Endothelial cell of umbilical vein (primary cell): ENCODE data around the gene PHB1. TPM values are rescaled to one million over a fixed set of nuclear protein-coding genes. Genes with fewer than 3 reads are reported as not detected.

Experiments used
- BruUV-seq: library from RNA; stranded (reverse); fragments of 400-500 nt; replicated peaks from 2 replicates; lab custom pipeline; 2021; lab: Mats Ljungman, UMichigan
- CTCF ChIA-PET: fragments of 300-600, 350-600 bp; sonication (Branson Sonifier 250); formaldehyde crosslinking; loops from one replicate; lab custom pipeline; 2021; ENCODE audit warnings: antibody characterized with exemption, inconsistent platforms; lab: Charles Lee
- POLR2A ChIA-PET: fragments of 300-600, 350-600 bp; sonication (Branson Sonifier 250); formaldehyde crosslinking; loops from one replicate; lab custom pipeline; 2021; ENCODE audit warnings: antibody characterized with exemption, inconsistent platforms; lab: Charles Lee
- DNase-seq: peaks from one replicate; pipeline ENCODE4 v3.0.0-alpha.2; 2011; ENCODE audit warnings: low read depth, low spot score
- FAIRE-seq: peaks from 2 replicates; lab custom pipeline; 2011; peaks lifted over from hg19 to GRCh38; lab: Jason Lieb, UNC
- H2AFZ ChIP-seq: 2 replicates; pipeline ENCODE4 v1.6.0; 2012; ENCODE audit warnings: low read depth, low read length, control low read depth, inconsistent platforms
- H3K27ac ChIP-seq: 2 replicates; pipeline ENCODE4 v1.5.1; 2011; ENCODE audit warnings: low read depth, mild to moderate bottlenecking, control low read depth, low read length, moderate library complexity; ENCODE audit not compliant: insufficient read depth
- H3K27me3 ChIP-seq, 2 experiments: 2 replicates each; pipeline versions ENCODE4 v1.6.0 to v1.6.1; 2011; ENCODE audit warnings: low read length in 2 of 2, mixed read lengths in 1 of 2; ENCODE audit not compliant: control insufficient read depth in 2 of 2, insufficient read depth in 2 of 2
- H3K36me3 ChIP-seq, 2 experiments: 2 replicates in 1 of 2; 3 replicates in 1 of 2; pipeline ENCODE4 v1.5.1; 2011; ENCODE audit warnings: low read length in 2 of 2, mild to moderate bottlenecking in 1 of 2, moderate library complexity in 1 of 2; ENCODE audit not compliant: control insufficient read depth in 2 of 2, insufficient read depth in 2 of 2; ENCODE audit errors: extremely low read depth in 1 of 2
- H3K4me1 ChIP-seq: 3 replicates; pipeline ENCODE4 v1.5.1; 2011; ENCODE audit warnings: mild to moderate bottlenecking, low read length; ENCODE audit not compliant: control insufficient read depth, insufficient read depth; ENCODE audit errors: extremely low read depth
- H3K4me2 ChIP-seq: 2 replicates; pipeline ENCODE4 v1.6.1; 2011; ENCODE audit warnings: low read length, control low read depth, mixed read lengths; ENCODE audit not compliant: insufficient read depth
- H3K4me3 ChIP-seq, 3 experiments: fragments of 200-600 bp in 1 of 3; sonication (generic), shearing (Covaris generic) in 1 of 3; replicated peaks in 1 of 3; 2 replicates each; pipeline ENCODE4 v1.5.1; 2011 to 2016; ENCODE audit warnings: control low read depth in 3 of 3, low read length in 3 of 3, mild to moderate bottlenecking in 2 of 3, inconsistent platforms in 1 of 3, low read depth in 1 of 3, moderate library complexity in 1 of 3; ENCODE audit not compliant: insufficient read depth in 1 of 3
- H3K79me2 ChIP-seq: 2 replicates; pipeline ENCODE4 v1.6.0; 2012; ENCODE audit warnings: low read length, inconsistent platforms; ENCODE audit not compliant: control insufficient read depth, insufficient read depth
- H3K9ac ChIP-seq: replicated peaks from 2 replicates; pipeline ENCODE3; 2011; ENCODE audit warnings: low read length, control low read depth; ENCODE audit not compliant: insufficient read depth; ENCODE audit errors: extremely low read depth
- H3K9me1 ChIP-seq: replicated peaks from 3 replicates; pipeline ENCODE4 v1.6.0; 2011; ENCODE audit warnings: mild to moderate bottlenecking, low read length; ENCODE audit not compliant: control insufficient read depth, insufficient read depth; ENCODE audit errors: extremely low read depth
- H3K9me3 ChIP-seq: replicated peaks from 2 replicates; pipeline ENCODE4 v1.5.1; 2012; ENCODE audit warnings: low read length, inconsistent platforms; ENCODE audit not compliant: control insufficient read depth, insufficient read depth
- H4K20me1 ChIP-seq: replicated peaks from 2 replicates; pipeline ENCODE3; 2011; ENCODE audit warnings: mild to moderate bottlenecking, low read length; ENCODE audit not compliant: control insufficient read depth, insufficient read depth; ENCODE audit errors: extremely low read depth
- CTCF ChIP-seq, 2 donors: IDR thresholded peaks; 1 replicate in 1 of 2; 2 replicates in 1 of 2; pipeline ENCODE4 v1.5.1; 2011; ENCODE audit warnings: low read length in 2 of 2, mild to moderate bottlenecking in 2 of 2, moderate library complexity in 2 of 2, control low read depth in 1 of 2, inconsistent platforms in 1 of 2, low read depth in 1 of 2; ENCODE audit not compliant: insufficient read depth in 1 of 2; ENCODE audit errors: extremely low read depth in 1 of 2
- EZH2 ChIP-seq: IDR thresholded peaks from 2 replicates; pipeline ENCODE4 v1.6.1; 2012; ENCODE audit warnings: borderline replicate concordance, low read depth, mild to moderate bottlenecking, moderate library complexity, low read length, inconsistent platforms; ENCODE audit not compliant: severe bottlenecking
- FOS ChIP-seq: IDR thresholded peaks from 2 replicates; pipeline ENCODE4 v1.6.1; 2011; ENCODE audit warnings: mild to moderate bottlenecking, low read length, moderate library complexity, borderline replicate concordance; ENCODE audit not compliant: insufficient read depth
- GATA2 ChIP-seq: IDR thresholded peaks from 2 replicates; pipeline ENCODE4 v1.7.0; 2011; ENCODE audit warnings: low read depth, mild to moderate bottlenecking, moderate library complexity, mixed read lengths, low read length; ENCODE audit not compliant: insufficient read length, insufficient read depth
- JUN ChIP-seq: IDR thresholded peaks from 2 replicates; pipeline ENCODE4 v1.6.1; 2011; ENCODE audit warnings: borderline replicate concordance, low read depth; ENCODE audit not compliant: insufficient read length, insufficient read depth
- MAX ChIP-seq: IDR thresholded peaks from 2 replicates; pipeline ENCODE4 v1.6.1; 2011; ENCODE audit not compliant: insufficient read depth, insufficient read length
- MYC ChIP-seq: IDR thresholded peaks from one replicate; pipeline ENCODE4 v1.6.1; 2011; ENCODE audit warnings: mild to moderate bottlenecking, low read depth, low read length
- POLR2A ChIP-seq: IDR thresholded peaks from 2 replicates; pipeline ENCODE4 v1.6.1; 2012; ENCODE audit warnings: low read depth, mild to moderate bottlenecking, control low read depth, low read length
- POLR2AphosphoS5 ChIP-seq: IDR thresholded peaks from 2 replicates; pipeline ENCODE4 v1.6.1; 2012; ENCODE audit warnings: low read depth, mild to moderate bottlenecking, control low read depth, low read length, moderate library complexity; ENCODE audit not compliant: insufficient read depth
- dilution Hi-C: fragments of 300-500 bp; cut with MboI; formaldehyde crosslinking; loops from one replicate; pipeline ENCODE4 v1.15.0; 2019; ENCODE audit warnings: low sequenced_read_pairs; ENCODE audit not compliant: extremely low pct_ligation_motif_present
- intact Hi-C: fragments of 100-400 bp; cut with micrococcal nuclease; formaldehyde crosslinking; loops from one replicate; pipeline ENCODE4 v1.10.0; 2022
- polyA plus RNA-seq, 4 experiments: library from polyadenylated mRNA; depleted of rRNA in 3 of 4; stranded (reverse) in 3 of 4; unstranded in 1 of 4; fragments of >200 nt; gene quantifications; 2 replicates each; pipeline versions ENCODE4 v1.2.1 to v1.2.3, GENCODE V29; 2011 to 2012; ENCODE audit warnings: missing spikeins in 1 of 4
- total RNA-seq: library from RNA; stranded (reverse); gene quantifications from 2 replicates; pipeline ENCODE4 v1.2.3, GENCODE V29; 2021

Gene PHB1
- total and polyA plus RNA-seq, 2 donors (not counting 3 experiments of a cell fraction or from before 2014, with no cell fraction given), result 222 to 287 TPM

GRCh38 chr17:49361129-49361901 is 53.4 kb downstream of the PHB1 start:
- Histone ChIP-seq H3K9ac (peak overlapping the region; percentile 64), H2AFZ (no peak overlapping the region), H3K4me1 (peaks cover 19% of the 10 kb centered on the region), H3K9me3 (no peaks in the 10 kb centered on the region), H4K20me1 (peaks cover 5% of the 10 kb centered on the region), H3K9me1 (no peaks in the 10 kb centered on the region), H3K4me3 (peak overlapping the region; percentile 33 to 75 (median 58)), H3K27ac (peak overlapping the region; percentile 34), H3K27me3 (no peaks in the 10 kb centered on the region), H3K4me2 (peak overlapping the region; percentile 83), H3K79me2 (peaks cover 44% of the 10 kb centered on the region), H3K36me3 (no peaks in the 10 kb centered on the region)
- dilution Hi-C loops (no loop called here), intact Hi-C loops (no loop called here)
- TF ChIP-seq MAX (no peak), FOS (no peak), GATA2 (no peak), POLR2AphosphoS5 (no peak), POLR2A (no peak), CTCF (IDR thresholded peaks at IDR 0.05; ENCODE audit: extremely low read depth in 1 of 2, insufficient read depth in 1 of 2, low read depth in 1 of 2, low read length in 2 of 2) (no peak), EZH2 (no peak), MYC (no peak), JUN (no peak)
- FAIRE-seq, result no peak
- ChIA-PET POLR2A (no interaction called here), CTCF (interaction anchor here (0.6 to 3.3 kb wide), 4 partner anchors 9 to 264 kb away, joined by 3 to 17 read pairs (median 4); no protein-coding TSS in a partner anchor)
- peak; percentile 67 for DNase-seq
- BruUV-seq, result no TSS peak
